ENCODE results near the gene ZNF718. TPM values are rescaled to one million over a fixed set of nuclear protein-coding genes. Genes with fewer than 3 reads are reported as not detected.
"Not testable (repeated sequence)": the region's sequence is repeated elsewhere in the genome, so short reads cannot be mapped to it uniquely, and the experiment has no call there.

ZNF718 gene
- polyA plus RNA-seq, 1 donor from 2014 or later, result 11.4 TPM

DNA sequence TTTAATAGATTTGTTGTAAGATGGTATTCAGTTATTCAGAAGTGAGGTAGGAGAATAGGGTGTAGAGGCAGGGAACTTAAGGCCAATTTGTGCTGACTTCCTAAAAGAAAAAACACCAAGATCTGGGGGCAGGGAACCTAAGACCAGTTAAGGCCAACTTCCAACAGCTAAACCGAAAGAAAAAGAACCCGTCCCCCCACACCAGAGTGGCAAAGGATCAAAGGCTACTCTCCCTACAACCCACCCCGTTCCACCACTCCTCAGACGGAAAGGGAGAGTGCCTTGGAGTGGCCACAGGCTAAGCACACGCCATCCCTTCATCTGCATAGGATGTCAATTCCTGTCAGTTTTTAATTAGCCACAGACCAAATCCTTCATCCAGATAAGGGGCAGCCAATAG is 3.7 kb upstream of the ZNF718 start:
- Histone ChIP-seq H3K27ac (ENCODE audit: low read length) (no peak overlapping the region), H3K36me3 (ENCODE audit: insufficient read depth, low read length) (no peaks in the 10 kb centered on the region), H2AFZ (ENCODE audit: low read depth, low read length) (no peak overlapping the region)

DNA sequence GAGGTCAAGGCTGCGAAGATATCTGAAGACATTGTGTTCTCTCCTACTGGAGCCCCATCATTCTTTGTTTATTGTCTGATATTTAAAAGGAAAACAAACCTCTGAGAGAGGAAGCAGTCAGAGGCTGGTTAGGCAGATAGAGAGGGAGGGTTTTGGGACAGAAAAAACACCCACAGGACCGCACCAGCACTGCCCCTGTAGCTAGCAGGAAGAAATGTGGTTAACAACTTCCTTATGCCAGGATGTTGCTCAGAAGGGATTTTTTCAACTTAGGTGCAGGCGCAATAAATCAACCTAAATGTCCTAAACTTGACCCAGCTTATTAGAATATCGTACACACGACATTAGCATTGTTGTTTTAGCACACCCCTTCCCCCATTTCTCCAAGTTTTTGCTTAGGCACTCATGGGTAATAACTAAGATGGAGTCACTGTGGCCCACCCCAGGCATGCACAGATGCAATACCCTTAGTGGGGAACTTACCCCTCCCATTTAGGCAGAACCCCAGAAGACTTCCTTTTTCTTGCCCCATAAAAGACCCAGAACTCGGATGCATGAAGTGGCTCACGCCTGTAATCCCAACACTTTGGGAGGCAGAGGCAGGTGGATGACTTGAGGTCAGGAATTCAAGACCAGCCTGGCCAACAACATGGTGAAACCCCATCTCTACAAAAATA is 2.8 kb upstream of the ZNF718 start:
- H2AFZ ChIP-seq (ENCODE audit: low read depth, low read length), result no peak overlapping the region
- no peaks in the 10 kb centered on the region for H3K27me3 ChIP-seq (ENCODE audit: insufficient read depth, low read depth, low read length)
- H3K9me3 ChIP-seq (ENCODE audit: low read length), result no peaks in the 10 kb centered on the region
- no peak for TF ChIP-seq MXI1 (conservative IDR thresholded peaks at IDR 0.05; ENCODE audit: poor library complexity, severe bottlenecking)
- TF ChIP-seq TAF1 (IDR thresholded peaks at IDR 0.05; ENCODE audit: low read depth), result no peak
- no peak for TF ChIP-seq SMC3 (conservative IDR thresholded peaks at IDR 0.05; ENCODE audit: poor library complexity)
- no peak for TF ChIP-seq POLR2AphosphoS5 (IDR thresholded peaks at IDR 0.05)
- no peak for TF ChIP-seq EP300 (conservative IDR thresholded peaks at IDR 0.05; ENCODE audit: poor library complexity, severe bottlenecking)
- TF ChIP-seq, protein P1, sequence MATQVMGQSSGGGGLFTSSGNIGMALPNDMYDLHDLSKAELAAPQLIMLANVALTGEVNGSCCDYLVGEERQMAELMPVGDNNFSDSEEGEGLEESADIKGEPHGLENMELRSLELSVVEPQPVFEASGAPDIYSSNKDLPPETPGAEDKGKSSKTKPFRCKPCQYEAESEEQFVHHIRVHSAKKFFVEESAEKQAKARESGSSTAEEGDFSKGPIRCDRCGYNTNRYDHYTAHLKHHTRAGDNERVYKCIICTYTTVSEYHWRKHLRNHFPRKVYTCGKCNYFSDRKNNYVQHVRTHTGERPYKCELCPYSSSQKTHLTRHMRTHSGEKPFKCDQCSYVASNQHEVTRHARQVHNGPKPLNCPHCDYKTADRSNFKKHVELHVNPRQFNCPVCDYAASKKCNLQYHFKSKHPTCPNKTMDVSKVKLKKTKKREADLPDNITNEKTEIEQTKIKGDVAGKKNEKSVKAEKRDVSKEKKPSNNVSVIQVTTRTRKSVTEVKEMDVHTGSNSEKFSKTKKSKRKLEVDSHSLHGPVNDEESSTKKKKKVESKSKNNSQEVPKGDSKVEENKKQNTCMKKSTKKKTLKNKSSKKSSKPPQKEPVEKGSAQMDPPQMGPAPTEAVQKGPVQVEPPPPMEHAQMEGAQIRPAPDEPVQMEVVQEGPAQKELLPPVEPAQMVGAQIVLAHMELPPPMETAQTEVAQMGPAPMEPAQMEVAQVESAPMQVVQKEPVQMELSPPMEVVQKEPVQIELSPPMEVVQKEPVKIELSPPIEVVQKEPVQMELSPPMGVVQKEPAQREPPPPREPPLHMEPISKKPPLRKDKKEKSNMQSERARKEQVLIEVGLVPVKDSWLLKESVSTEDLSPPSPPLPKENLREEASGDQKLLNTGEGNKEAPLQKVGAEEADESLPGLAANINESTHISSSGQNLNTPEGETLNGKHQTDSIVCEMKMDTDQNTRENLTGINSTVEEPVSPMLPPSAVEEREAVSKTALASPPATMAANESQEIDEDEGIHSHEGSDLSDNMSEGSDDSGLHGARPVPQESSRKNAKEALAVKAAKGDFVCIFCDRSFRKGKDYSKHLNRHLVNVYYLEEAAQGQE (IDR thresholded peaks at IDR 0.05; ENCODE audit: borderline replicate concordance), result no peak
- TF ChIP-seq, protein P2, sequence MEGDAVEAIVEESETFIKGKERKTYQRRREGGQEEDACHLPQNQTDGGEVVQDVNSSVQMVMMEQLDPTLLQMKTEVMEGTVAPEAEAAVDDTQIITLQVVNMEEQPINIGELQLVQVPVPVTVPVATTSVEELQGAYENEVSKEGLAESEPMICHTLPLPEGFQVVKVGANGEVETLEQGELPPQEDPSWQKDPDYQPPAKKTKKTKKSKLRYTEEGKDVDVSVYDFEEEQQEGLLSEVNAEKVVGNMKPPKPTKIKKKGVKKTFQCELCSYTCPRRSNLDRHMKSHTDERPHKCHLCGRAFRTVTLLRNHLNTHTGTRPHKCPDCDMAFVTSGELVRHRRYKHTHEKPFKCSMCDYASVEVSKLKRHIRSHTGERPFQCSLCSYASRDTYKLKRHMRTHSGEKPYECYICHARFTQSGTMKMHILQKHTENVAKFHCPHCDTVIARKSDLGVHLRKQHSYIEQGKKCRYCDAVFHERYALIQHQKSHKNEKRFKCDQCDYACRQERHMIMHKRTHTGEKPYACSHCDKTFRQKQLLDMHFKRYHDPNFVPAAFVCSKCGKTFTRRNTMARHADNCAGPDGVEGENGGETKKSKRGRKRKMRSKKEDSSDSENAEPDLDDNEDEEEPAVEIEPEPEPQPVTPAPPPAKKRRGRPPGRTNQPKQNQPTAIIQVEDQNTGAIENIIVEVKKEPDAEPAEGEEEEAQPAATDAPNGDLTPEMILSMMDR (IDR thresholded peaks at IDR 0.05; ENCODE audit: poor library complexity, severe bottlenecking), result no peak
- H4K20me1 ChIP-seq (ENCODE audit: insufficient read depth), result no peaks in the 10 kb centered on the region
- H3K79me2 ChIP-seq (replicated peaks; ENCODE audit: insufficient read depth, low read length), result peaks cover 13% of the 10 kb centered on the region
- H3K36me3 ChIP-seq (ENCODE audit: insufficient read depth, low read length), result no peaks in the 10 kb centered on the region
- no peak overlapping the region for H3K27ac ChIP-seq (ENCODE audit: low read length)
- H3K9ac ChIP-seq (ENCODE audit: low read length), result no peak overlapping the region
- H3K9me2 ChIP-seq (ENCODE audit: insufficient read depth, low read length), result no peaks in the 10 kb centered on the region
- no peak overlapping the region for H3K4me2 ChIP-seq (ENCODE audit: low read length)
- no peak overlapping the region for H3K4me3 ChIP-seq (ENCODE audit: low read length)
- H3F3A ChIP-seq (ENCODE audit: insufficient read depth, low read length, poor library complexity, severe bottlenecking), result peaks cover 6% of the 10 kb centered on the region

More for the DNA sequence above, 3.7 kb upstream of the ZNF718 start:
- Histone ChIP-seq H3K4me2 (ENCODE audit: low read length) (no peak overlapping the region), H4K20me1 (ENCODE audit: insufficient read depth) (no peaks in the 10 kb centered on the region), H3K9me3 (ENCODE audit: low read length) (no peaks in the 10 kb centered on the region), H3K9ac (ENCODE audit: low read length) (no peak overlapping the region), H3F3A (ENCODE audit: insufficient read depth, low read length, poor library complexity, severe bottlenecking) (peaks cover 6% of the 10 kb centered on the region), H3K27me3 (ENCODE audit: insufficient read depth, low read depth, low read length) (no peaks in the 10 kb centered on the region), H3K79me2 (replicated peaks; ENCODE audit: insufficient read depth, low read length) (peaks cover 4% of the 10 kb centered on the region), H3K9me2 (ENCODE audit: insufficient read depth, low read length) (no peaks in the 10 kb centered on the region), H3K4me3 (ENCODE audit: low read length) (no peak overlapping the region)
- no peak for TF ChIP-seq MXI1 (conservative IDR thresholded peaks at IDR 0.05; ENCODE audit: poor library complexity, severe bottlenecking)
- TF ChIP-seq RAD21 (conservative IDR thresholded peaks at IDR 0.05), result no peak
- no peak for TF ChIP-seq EZH2 (IDR thresholded peaks at IDR 0.05; ENCODE audit: borderline replicate concordance, insufficient read depth, low read length, poor library complexity, severe bottlenecking)
- no peak for TF ChIP-seq EP300 (conservative IDR thresholded peaks at IDR 0.05; ENCODE audit: poor library complexity, severe bottlenecking)
- TF ChIP-seq, protein P2 (IDR thresholded peaks at IDR 0.05; ENCODE audit: poor library complexity, severe bottlenecking), result no peak
- TF ChIP-seq TAF1 (IDR thresholded peaks at IDR 0.05; ENCODE audit: low read depth), result no peak

DNA sequence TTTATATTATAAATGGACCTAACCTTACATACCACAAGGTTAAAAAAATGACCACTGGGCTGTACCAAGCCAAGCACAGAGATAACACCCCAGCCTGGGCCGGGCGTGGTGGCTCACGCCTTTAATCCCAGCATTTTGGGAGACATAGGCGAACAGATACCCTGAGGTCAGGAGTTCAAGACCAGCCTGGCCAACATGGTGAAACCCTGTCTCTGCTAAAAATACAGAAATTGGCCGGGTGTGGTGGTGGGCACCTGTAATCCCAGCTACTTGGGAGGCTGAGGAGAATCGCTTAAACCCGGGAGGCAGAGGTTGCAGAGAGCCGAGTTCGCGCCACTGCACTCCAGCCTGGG is 403 bp upstream of the ZNF718 start:
- not testable (repeated sequence) for H3F3A ChIP-seq (ENCODE audit: insufficient read depth, low read length, poor library complexity, severe bottlenecking); H3K9me2 ChIP-seq (ENCODE audit: insufficient read depth, low read length); H3K9me3 ChIP-seq (ENCODE audit: low read length); H3K27me3 ChIP-seq (ENCODE audit: insufficient read depth, low read depth, low read length); H3K4me2 ChIP-seq (ENCODE audit: low read length); H4K20me1 ChIP-seq (ENCODE audit: insufficient read depth); H3K36me3 ChIP-seq (ENCODE audit: insufficient read depth, low read length)
- Histone ChIP-seq H3K27ac (ENCODE audit: low read length) (peak overlapping the region; percentile 96), H3K79me2 (replicated peaks; ENCODE audit: insufficient read depth, low read length) (peaks cover 33% of the 10 kb centered on the region), H2AFZ (ENCODE audit: low read depth, low read length) (peak overlapping the region; percentile 70), H3K4me3 (ENCODE audit: low read length) (peak overlapping the region; percentile 97), H3K9ac (ENCODE audit: low read length) (peak overlapping the region; percentile 91)
